Body of pancreas (tissue), 4 donors: ENCODE results near the gene RALGAPA1. TPM values are rescaled to one million over a fixed set of nuclear protein-coding genes. Genes with fewer than 3 reads are reported as not detected.
A peak's percentile ranks its signal among the peaks of the same experiment; 100 is the strongest.
"Not testable (repeated sequence)": the region's sequence is repeated elsewhere in the genome, so short reads cannot be mapped to it uniquely, and the experiment has no call there.

Experiments
- ATAC-seq: fragments of 150-250 bp; one replicate; pipeline ENCODE4 v1.9.1; 2016
- DNase-seq, 4 donors: peaks; one replicate each; pipeline ENCODE4 v3.0.0-alpha.2; 2019
- H3K27ac ChIP-seq, 4 donors: fragments of 200-600 bp; sonication (generic); 1 replicate in 3 of 4; 2 replicates in 1 of 4; pipeline versions ENCODE4 v1.5.1 to v1.6.1; 2016 to 2019; ENCODE audit warnings: mild to moderate bottlenecking in 1 of 4, mixed read lengths in 1 of 4, moderate library complexity in 1 of 4
- H3K27me3 ChIP-seq, 2 donors: fragments of 200-600 bp; sonication (generic); one replicate each; pipeline ENCODE4 v1.6.0; 2016; ENCODE audit warnings: mild to moderate bottlenecking in 1 of 2
- H3K36me3 ChIP-seq, 2 donors: fragments of 200-600 bp; sonication (generic); replicated peaks in 1 of 2; 2 replicates each; pipeline ENCODE4 v1.5.1; 2016; ENCODE audit warnings: low read depth in 2 of 2; ENCODE audit not compliant: insufficient read depth in 1 of 2
- H3K4me1 ChIP-seq: fragments of 200-600 bp; sonication (generic); one replicate; pipeline ENCODE4 v1.6.0; 2016
- H3K4me3 ChIP-seq, 2 donors: fragments of 200-600 bp; sonication (generic); 1 replicate in 1 of 2; 2 replicates in 1 of 2; pipeline ENCODE4 v1.5.1; 2016 to 2019
- H3K9me3 ChIP-seq, 3 donors: fragments of 200-600 bp; sonication (generic); 1 replicate in 2 of 3; 2 replicates in 1 of 3; pipeline ENCODE4 v1.5.1; 2016
- CTCF ChIP-seq, 7 experiments: fragments of 450-650 bp in 4 of 7; fragments of 200-600 bp in 3 of 7; sonication (generic) in 3 of 7; IDR thresholded peaks; one replicate each; pipeline ENCODE4 v1.5.1; 2016 to 2019; ENCODE audit warnings: antibody characterized with exemption in 7 of 7
- POLR2A ChIP-seq, 3 donors: fragments of 450-650 bp; IDR thresholded peaks; one replicate each; pipeline ENCODE4 v1.6.1; 2016; ENCODE audit warnings: antibody characterized with exemption in 3 of 3, mild to moderate bottlenecking in 2 of 3
- WGBS, 2 donors: methylation state at CpG; one replicate each; pipeline ENCODE4 v1.1.5; 2017; 5-methylcytosine and 5-hydroxymethylcytosine counted together
- intact Hi-C: fragments of 100-400 bp; cut with DNase I; formaldehyde crosslinking; loops from one replicate; pipeline ENCODE4 v1.15.1; 2023
- total RNA-seq, 2 donors: library from RNA; depleted of rRNA; stranded (reverse); fragments of >200 nt; gene quantifications; one replicate each; pipeline ENCODE4 v1.1.0, GENCODE V29; 2016

The RALGAPA1 gene
- total RNA-seq, 2 donors from 2014 or later = 34.9 to 48.8 TPM

- H3K27ac ChIP-seq = peak within 1 kb of the TSS; percentile 86 to 98 (median 96)
- H3K27me3 ChIP-seq = no peaks in the 10 kb centered on the region
- ATAC-seq (peak; percentile 97), DNase-seq (peak; percentile 97 to 99 (median 98))
- TF ChIP-seq POLR2A (IDR thresholded peaks at IDR 0.05) = peak; percentile 77 to 94 (median 94)
- TF ChIP-seq CTCF (IDR thresholded peaks at IDR 0.05) = peak in 2 of 7 experiments; percentile 20 to 32
- H3K9me3 ChIP-seq = no peaks in the 10 kb centered on the region
- peak within 1 kb of the TSS; percentile 58 to 83 for H3K4me3 ChIP-seq
- intact Hi-C loops = no loop called here
- 0 to 1% methylated on average over 8 to 60 of the region's 70 CpGs for WGBS, 2 donors
- no peaks in the 10 kb centered on the region for H3K36me3 ChIP-seq
- peaks cover 5% of the 10 kb centered on the region for H3K4me1 ChIP-seq
Measured at GRCh38 chr14:35826218-35826951, 17.3 kb upstream of the RALGAPA1 start, which contains the start of gene BRMS1L. BRMS1L (plus strand) TSS chr14:35826338; CDS start chr14:35826517, 179 bp downstream.

- Histone ChIP-seq H3K4me1 (peaks cover 5% of the 10 kb centered on the region), H3K27ac (peak overlapping the region in 3 of 4 donors; percentile 86 to 98 (median 98))
- ATAC-seq = no peak
Measured at GRCh38 chr14:35825968-35826217, 16.8 kb upstream of the RALGAPA1 start.

GRCh38 chr14:35824446-35825165 is 15.5 kb upstream of the RALGAPA1 start:
- H3K27ac ChIP-seq, ATAC-seq, H3K27me3 ChIP-seq, H3K9me3 ChIP-seq, H3K4me1 ChIP-seq, H3K4me3 ChIP-seq, intact Hi-C loops, H3K36me3 ChIP-seq, DNase-seq: not testable (repeated sequence)
- WGBS, 2 donors = 92% methylated on average over 11 of the region's 55 CpGs; no CpG with 5 or more reads in 1 of the 2 donors

More at GRCh38 chr14:35825968-35826217, 16.8 kb upstream of the RALGAPA1 start:
- Histone ChIP-seq H3K9me3 (no peaks in the 10 kb centered on the region), H3K4me3 (peak overlapping the region in 1 of 2 donors; percentile 58), H3K36me3 (no peaks in the 10 kb centered on the region), H3K27me3 (no peaks in the 10 kb centered on the region)
- TF ChIP-seq CTCF (IDR thresholded peaks at IDR 0.05) (no peak), POLR2A (IDR thresholded peaks at IDR 0.05) (no peak)
- WGBS, 2 donors = 0% methylated on average over 6 of the region's 6 CpGs
- intact Hi-C loops = no loop called here
- no peak for DNase-seq

GRCh38 chr14:35822501-35822900 is 13.4 kb upstream of the RALGAPA1 start:
- ATAC-seq (no peak), DNase-seq (no peak)
- no peaks in the 10 kb centered on the region for H3K9me3 ChIP-seq
- intact Hi-C loops = no loop called here
- no peak for TF ChIP-seq CTCF (IDR thresholded peaks at IDR 0.05)
- no peak for TF ChIP-seq POLR2A (IDR thresholded peaks at IDR 0.05)
- no peaks in the 10 kb centered on the region for H3K36me3 ChIP-seq
- no peak overlapping the region for H3K4me3 ChIP-seq
- no peaks in the 10 kb centered on the region for H3K27me3 ChIP-seq
- peaks cover 4% of the 10 kb centered on the region for H3K4me1 ChIP-seq
- no peak overlapping the region for H3K27ac ChIP-seq
- WGBS, 2 donors = 74 to 83% methylated on average over 3 of the region's 3 CpGs

GRCh38 chr14:35821564-35822411 is 12.7 kb upstream of the RALGAPA1 start:
- H3K4me1 ChIP-seq = no peaks in the 10 kb centered on the region
- peak; percentile 28 to 64 (median 54) for TF ChIP-seq CTCF (IDR thresholded peaks at IDR 0.05)
- no peak for TF ChIP-seq POLR2A (IDR thresholded peaks at IDR 0.05)
- intact Hi-C loops = no loop called here
- no peak overlapping the region for H3K4me3 ChIP-seq
- ATAC-seq = no peak
- H3K27ac ChIP-seq = no peak overlapping the region
- H3K36me3 ChIP-seq = no peaks in the 10 kb centered on the region
- peak in 3 of 4 donors; percentile 24 to 30 (median 29) for DNase-seq
- WGBS, 2 donors = 12 to 15% methylated on average over 7 of the region's 7 CpGs
- no peaks in the 10 kb centered on the region for H3K27me3 ChIP-seq
- H3K9me3 ChIP-seq = no peaks in the 10 kb centered on the region
